K562 (cell line): Measurements from ENCODE around the gene COL9A3. TPM values are rescaled to one million over a fixed set of nuclear protein-coding genes. Genes with fewer than 3 reads are reported as not detected.

Experiments used
- ATAC-seq: fragments of 200-7000 bp; cut with Tn5 transposase; 3 replicates; pipeline ENCODE4 v1.9.1; 2020; ENCODE audit warnings: moderate library complexity
- BruUV-seq: library from RNA; stranded (reverse); fragments of 400-500 nt; replicated peaks from 2 replicates; lab custom pipeline; 2021; lab: Mats Ljungman, UMichigan
- CTCF ChIA-PET: fragments of 300-600 bp; formaldehyde crosslinking; extraction: SDS; loops from one replicate; lab custom pipeline; 2021; ENCODE audit warnings: low intra/inter-chr PET ratio; lab: Yijun Ruan, JAX
- POLR2A ChIA-PET: fragments of 300-600, 350-650 bp; sonication (Branson Sonifier 250); formaldehyde crosslinking; extraction: SDS; loops from one replicate; lab custom pipeline; 2021; ENCODE audit warnings: antibody characterized with exemption, inconsistent platforms; lab: Yijun Ruan, JAX
- DNase-seq, 4 experiments: peaks; one replicate each; pipeline versions ENCODE4 v3.0.0 to v3.0.0-alpha.2; 2011 to 2018; ENCODE audit warnings: low spot score in 3 of 4, mixed read lengths in 3 of 4; ENCODE audit errors: extremely low read depth in 1 of 4
- FAIRE-seq: peaks from 2 replicates; lab custom pipeline; 2011; peaks lifted over from hg19 to GRCh38; lab: Jason Lieb, UNC
- H2AFZ ChIP-seq: 2 replicates; pipeline ENCODE4 v1.6.0; 2011; ENCODE audit warnings: low read depth, low read length, control low read depth, inconsistent platforms
- H3K27ac ChIP-seq: fragments of 200-600 bp; 3 replicates; pipeline ENCODE4 v1.8.0; 2011; ENCODE audit warnings: low read depth, mild to moderate bottlenecking, control low read depth, inconsistent platforms, low read length, moderate library complexity, mixed read lengths; ENCODE audit errors: extremely low read depth
- H3K27me3 ChIP-seq, 2 experiments: fragments of 300-600 bp in 1 of 2; 2 replicates in 1 of 2; 3 replicates in 1 of 2; pipeline versions ENCODE4 v1.6.0 to v1.8.0; 2011; ENCODE audit warnings: inconsistent platforms in 2 of 2, low read length in 2 of 2, mild to moderate bottlenecking in 1 of 2, mixed read lengths in 1 of 2, moderate library complexity in 1 of 2; ENCODE audit not compliant: control insufficient read depth in 2 of 2, insufficient read depth in 2 of 2
- H3K36me3 ChIP-seq: fragments of 300-600 bp; 3 replicates; pipeline ENCODE4 v1.8.0; 2011; ENCODE audit warnings: mild to moderate bottlenecking, low read length, inconsistent platforms; ENCODE audit not compliant: control insufficient read depth, insufficient read depth
- H3K4me1 ChIP-seq, 2 experiments: fragments of 200-600 bp in 1 of 2; replicated peaks in 1 of 2; 2 replicates in 1 of 2; 3 replicates in 1 of 2; pipeline versions ENCODE4 v1.5.1 to v1.8.0; 2011; ENCODE audit warnings: inconsistent platforms in 2 of 2, low read length in 2 of 2, mild to moderate bottlenecking in 1 of 2, mixed read lengths in 1 of 2, moderate library complexity in 1 of 2; ENCODE audit not compliant: control insufficient read depth in 2 of 2, insufficient read depth in 2 of 2
- H3K4me2 ChIP-seq: 2 replicates; pipeline ENCODE4 v1.6.1; 2011; ENCODE audit warnings: low read length, control low read depth, inconsistent platforms, mixed read lengths; ENCODE audit not compliant: insufficient read depth
- H3K4me3 ChIP-seq: fragments of 200-600 bp; sonication (generic), shearing (Covaris generic); 2 replicates; pipeline ENCODE4 v1.5.1; 2016; ENCODE audit warnings: control low read depth, inconsistent platforms
- H3K79me2 ChIP-seq: fragments of 200-600 bp; 3 replicates; pipeline ENCODE4 v1.8.0; 2011; ENCODE audit warnings: low read length, inconsistent platforms; ENCODE audit not compliant: control insufficient read depth, insufficient read depth
- H3K9ac ChIP-seq, 2 experiments: 2 replicates each; pipeline versions ENCODE4 v1.6.0 to v1.6.1; 2011; ENCODE audit warnings: low read depth in 2 of 2, low read length in 2 of 2, control low read depth in 1 of 2, inconsistent platforms in 1 of 2, mild to moderate bottlenecking in 1 of 2, mixed read lengths in 1 of 2; ENCODE audit not compliant: insufficient read depth in 1 of 2
- H3K9me1 ChIP-seq: one replicate; pipeline ENCODE4 v1.6.0; 2011; ENCODE audit warnings: inconsistent platforms, mild to moderate bottlenecking, low read length, moderate library complexity; ENCODE audit not compliant: control insufficient read depth, insufficient read depth
- H3K9me3 ChIP-seq: replicated peaks from 2 replicates; pipeline ENCODE4 v1.5.1; 2011; ENCODE audit warnings: low read depth, low read length, inconsistent platforms; ENCODE audit not compliant: control insufficient read depth, insufficient read depth
- H4K20me1 ChIP-seq: replicated peaks from 2 replicates; pipeline ENCODE4 v1.6.1; 2011; ENCODE audit warnings: low read length, inconsistent platforms, mixed read lengths; ENCODE audit not compliant: control insufficient read depth, insufficient read depth
- ATF6 ChIP-seq: sonication (generic); formaldehyde crosslinking; IDR thresholded peaks from 2 replicates; pipeline ENCODE4 v1.4.0; 2020; ENCODE audit warnings: mild to moderate bottlenecking, missing genetic modification reagents
- MYBL2 ChIP-seq, 2 experiments: fragments of 450-650 bp in 1 of 2; sonication (generic) in 1 of 2; formaldehyde crosslinking in 1 of 2; IDR thresholded peaks; 2 replicates each; pipeline versions ENCODE4 v1.6.1 to v1.8.1; 2017 to 2022; ENCODE audit warnings: borderline replicate concordance in 1 of 2, inconsistent platforms in 1 of 2, low read depth in 1 of 2, mild to moderate bottlenecking in 1 of 2, missing genetic modification reagents in 1 of 2, moderate library complexity in 1 of 2
- SRF ChIP-seq, 2 experiments: fragments of 250-450, 450-650 bp in 1 of 2; sonication (Bioruptor Pico) in 1 of 2; sonication (generic) in 1 of 2; formaldehyde crosslinking; IDR thresholded peaks; 2 replicates each; pipeline versions ENCODE4 v1.5.0 to v1.5.1; 2020 to 2022; ENCODE audit warnings: mild to moderate bottlenecking in 1 of 2, missing genetic modification reagents in 1 of 2
- TFE3 ChIP-seq: fragments of 450-650 bp; formaldehyde crosslinking; IDR thresholded peaks from 2 replicates; pipeline ENCODE4 v1.4.0; 2020; ENCODE audit warnings: mild to moderate bottlenecking, mixed read lengths
- whole genome bisulfite sequencing: fragments of 100-300 bp; shearing (Covaris generic); methylation state at CpG from one replicate; pipeline ENCODE4 v1.1.6; 2016; ENCODE audit warnings: low coverage, mixed read lengths; ENCODE audit not compliant: insufficient coverage; ENCODE audit errors: missing lambda C conversion rate; 5-methylcytosine and 5-hydroxymethylcytosine counted together
- in situ Hi-C: fragments of 300-500 bp; cut with MboI; formaldehyde crosslinking; loops from 4 replicates; pipeline ENCODE4 v1.15.0; 2018; ENCODE audit warnings: inconsistent platforms, mixed read lengths
- intact Hi-C: fragments of 100-400 bp; cut with micrococcal nuclease; formaldehyde crosslinking; loops from 2 replicates; pipeline ENCODE4 v1.14.2; 2022
- polyA plus RNA-seq, 8 experiments: library from polyadenylated mRNA; depleted of rRNA in 4 of 8; stranded (reverse) in 5 of 8; unstranded in 3 of 8; fragments of >200 nt; fragmentation: Nextera tagmentation in 2 of 8; fragmentation: Illumina TruSeq in 1 of 8; extraction: Ambion mirVana in 2 of 8; extraction: Trizol in 1 of 8; gene quantifications; 2 replicates each; pipeline versions ENCODE4 v1.2.1 to v1.2.3, GENCODE V29; 2011 to 2014; ENCODE audit warnings: inconsistent platforms in 1 of 8, missing spikeins in 1 of 8
- total RNA-seq, 7 experiments: library from RNA; depleted of rRNA in 6 of 7; stranded (reverse); fragments of >200 nt in 6 of 7; fragmentation: Illumina TruSeq in 2 of 7; extraction: Trizol in 2 of 7; gene quantifications; 2 replicates each; pipeline versions ENCODE4 v1.2.1 to v1.2.3, GENCODE V29; 2011 to 2021; ENCODE audit warnings: low replicate concordance in 1 of 7

The COL9A3 gene
- total and polyA plus RNA-seq, 9 of the 15 experiments (the other 6 are each of a cell fraction or from before 2014, with no cell fraction given): 0.14 to 3.6 (median 0.88) TPM; not detected in 1

GRCh38 chr20:62831854-62832211 lies 15.0 kb downstream of the COL9A3 start:
- Histone ChIP-seq H3K9me3 (no peaks in the 10 kb centered on the region), H3K27me3 (peaks cover 0 to 9% of the 10 kb centered on the region in 2 experiments; a peak in 2 of 5 replicates), H3K4me1 (peaks cover 8 to 77% of the 10 kb centered on the region in 2 experiments; a peak in 4 of 5 replicates), H3K9me1 (no peaks in the 10 kb centered on the region), H3K4me2 (no peak overlapping the region), H2AFZ (no peak overlapping the region), H3K79me2 (no peaks in the 10 kb centered on the region), H3K4me3 (no peak overlapping the region), H3K36me3 (no peaks in the 10 kb centered on the region), H3K9ac (peak overlapping the region in 1 of 2 experiments; percentile 41; a peak in 1 of 4 replicates), H3K27ac (no peak overlapping the region), H4K20me1 (no peaks in the 10 kb centered on the region)
- ChIA-PET POLR2A (interaction anchor here (0.6 to 2.2 kb wide), 3 partner anchors 44 to 334 kb away, joined by 3 to 8 read pairs (median 4); no protein-coding TSS in a partner anchor), CTCF (no interaction called here)
- in situ Hi-C loops (no loop called here), intact Hi-C loops (no loop called here)
- TF ChIP-seq MYBL2 (IDR thresholded peaks at IDR 0.05; ENCODE audit: low read depth) (no peak), MYBL2 (CRISPR knock-in tag; IDR thresholded peaks at IDR 0.05; ENCODE audit: borderline replicate concordance) (no peak), SRF (CRISPR knock-in tag; IDR thresholded peaks at IDR 0.05) (no peak), TFE3 (CRISPR knock-in tag) (no peak), ATF6 (no peak)
- FAIRE-seq: peak; percentile 46
- ATAC-seq: peak; percentile 11; the same call in 1 of the 3 replicates
- DNase-seq: no peak
- no TSS peak for BruUV-seq
- 63% methylated on average over 10 of the region's 10 CpGs for WGBS
